A673 (cell line): ENCODE measurements around the gene ABCC11. TPM values are rescaled to one million over a fixed set of nuclear protein-coding genes. Genes with fewer than 3 reads are reported as not detected.
A peak's percentile ranks its signal among the peaks of the same experiment; 100 is the strongest.

Experiments used
- BruUV-seq: library from RNA; stranded (reverse); fragments of 400-500 nt; replicated peaks from 2 replicates; lab custom pipeline; 2021; lab: Mats Ljungman, UMichigan
- CTCF ChIA-PET: fragments of 300-600 bp; sonication (Branson Sonifier 250); formaldehyde crosslinking; loops from one replicate; lab custom pipeline; 2022; ENCODE audit warnings: antibody characterized with exemption; lab: Charles Lee
- POLR2A ChIA-PET: fragments of 300-600 bp; sonication (Branson Sonifier 250); formaldehyde crosslinking; loops from one replicate; lab custom pipeline; 2022; ENCODE audit warnings: antibody characterized with exemption; ENCODE audit not compliant: low non-redundant PET; lab: Charles Lee
- DNase-seq: peaks from one replicate; pipeline ENCODE4 v3.0.0-alpha.2; 2015; ENCODE audit warnings: low spot score
- H3K27ac ChIP-seq: fragments of 200-600 bp; sonication (generic); 2 replicates; pipeline ENCODE4 v1.5.1; 2016; ENCODE audit warnings: mixed run types, low read depth, mild to moderate bottlenecking, mixed read lengths, antibody characterized with exemption, low read length; ENCODE audit not compliant: poor library complexity, severe bottlenecking
- H3K27me3 ChIP-seq: fragments of 200-600 bp; sonication (generic); replicated peaks from 2 replicates; pipeline ENCODE4 v1.6.1; 2017; ENCODE audit warnings: mixed run types, low read depth, mild to moderate bottlenecking, mixed read lengths, antibody characterized with exemption, low read length; ENCODE audit not compliant: insufficient read depth, poor library complexity
- H3K36me3 ChIP-seq: fragments of 200-600 bp; sonication (generic); 2 replicates; pipeline ENCODE4 v1.6.1; 2016; ENCODE audit warnings: mixed run types, mild to moderate bottlenecking, mixed read lengths, antibody characterized with exemption, low read length; ENCODE audit not compliant: insufficient read depth, poor library complexity, severe bottlenecking
- H3K4me1 ChIP-seq: fragments of 200-600 bp; sonication (generic); 2 replicates; pipeline ENCODE4 v1.6.1; 2017; ENCODE audit warnings: mixed run types, mild to moderate bottlenecking, mixed read lengths, antibody characterized with exemption, low read length; ENCODE audit not compliant: insufficient read depth, poor library complexity, severe bottlenecking
- H3K4me3 ChIP-seq: fragments of 200-600 bp; sonication (generic); 2 replicates; pipeline ENCODE4 v1.5.1; 2016; ENCODE audit warnings: low read depth, mixed run types, mild to moderate bottlenecking, mixed read lengths, low read length; ENCODE audit not compliant: poor library complexity, severe bottlenecking
- H3K9me3 ChIP-seq: fragments of 200-600 bp; sonication (generic); 2 replicates; pipeline ENCODE4 v1.6.1; 2016; ENCODE audit warnings: mixed run types, low read depth, mild to moderate bottlenecking, mixed read lengths, antibody characterized with exemption, low read length; ENCODE audit not compliant: poor library complexity, severe bottlenecking
- CTCF ChIP-seq: fragments of 300-800, 200-600 bp; sonication (generic); conservative IDR thresholded peaks from 2 replicates; pipeline ENCODE4 v1.5.1; 2017; ENCODE audit warnings: low read depth, mild to moderate bottlenecking, antibody characterized with exemption, low read length, moderate library complexity, mixed read lengths
- EZH2 ChIP-seq: fragments of 200-600 bp; sonication (generic); IDR thresholded peaks from 2 replicates; pipeline ENCODE4 v1.6.1; 2017; ENCODE audit warnings: borderline replicate concordance, low read depth, mild to moderate bottlenecking, mixed read lengths, antibody characterized with exemption, low read length; ENCODE audit not compliant: poor library complexity, severe bottlenecking
- intact Hi-C: fragments of 100-400 bp; cut with micrococcal nuclease; formaldehyde crosslinking; loops from one replicate; pipeline ENCODE4 v1.10.0; 2022; ENCODE audit not compliant: unreplicated experiment
- total RNA-seq: library from RNA; stranded (reverse); gene quantifications from 2 replicates; pipeline ENCODE4 v1.2.3, GENCODE V29; 2021

ABCC11 gene
- total RNA-seq, 1 experiment from 2014 or later: not detected

GRCh38 chr16:48157794-48158193, 89.5 kb downstream of the ABCC11 start:
- no peak overlapping the region for H3K27ac ChIP-seq
- H3K4me1 ChIP-seq: no peaks in the 10 kb centered on the region
- TF ChIP-seq EZH2 (no peak), CTCF (no peak)
- no peaks in the 10 kb centered on the region for H3K36me3 ChIP-seq
- ChIA-PET CTCF (interaction anchor here (0.5 to 0.7 kb wide), 2 partner anchors 9 to 57 kb away, joined by 3 read pairs; no protein-coding TSS in a partner anchor), POLR2A (no interaction called here)
- H3K9me3 ChIP-seq: no peaks in the 10 kb centered on the region
- BruUV-seq: no TSS peak
- no peaks in the 10 kb centered on the region for H3K27me3 ChIP-seq
- intact Hi-C loops: loop anchor here (2.0 to 5.0 kb wide), 2 partner anchors 1015 to 1120 kb away; partner anchors contain the start of gene NETO2
- no peak for DNase-seq
- H3K4me3 ChIP-seq: no peak overlapping the region

GRCh38 chr16:48157302-48157701, 90.0 kb downstream of the ABCC11 start:
- no TSS peak for BruUV-seq
- H3K36me3 ChIP-seq: no peaks in the 10 kb centered on the region
- no peak for TF ChIP-seq EZH2
- DNase-seq: no peak
- no peaks in the 10 kb centered on the region for H3K27me3 ChIP-seq
- no peaks in the 10 kb centered on the region for H3K4me1 ChIP-seq
- intact Hi-C loops: loop anchor here (2.0 to 5.0 kb wide), 2 partner anchors 1015 to 1120 kb away; partner anchors contain the start of gene NETO2
- POLR2A ChIA-PET: no interaction called here
- CTCF ChIA-PET: interaction anchor here (0.7 kb wide), 2 partner anchors 26 to 56 kb away, joined by 3 read pairs; no protein-coding TSS in a partner anchor
- no peaks in the 10 kb centered on the region for H3K9me3 ChIP-seq
- H3K4me3 ChIP-seq: no peak overlapping the region
- no peak overlapping the region for H3K27ac ChIP-seq

GRCh38 chr16:48156790-48157209, 90.5 kb downstream of the ABCC11 start:
- H3K4me1 ChIP-seq: no peaks in the 10 kb centered on the region
- DNase-seq: peak; percentile 82
- no peaks in the 10 kb centered on the region for H3K27me3 ChIP-seq
- H3K27ac ChIP-seq: no peak overlapping the region
- no TSS peak for BruUV-seq
- POLR2A ChIA-PET: no interaction called here
- CTCF ChIA-PET: interaction anchor here (0.7 kb wide), 1 partner anchor 27 kb away, joined by 3 read pairs; no protein-coding TSS in a partner anchor
- no peak overlapping the region for H3K4me3 ChIP-seq
- TF ChIP-seq EZH2: no peak
- TF ChIP-seq CTCF: peak; percentile 91
- H3K9me3 ChIP-seq: no peaks in the 10 kb centered on the region
- no peaks in the 10 kb centered on the region for H3K36me3 ChIP-seq
- intact Hi-C loops: loop anchor here (2.0 to 5.0 kb wide), 2 partner anchors 1014 to 1119 kb away; partner anchors contain the start of gene NETO2
